K562 (cell line): ENCODE data around the gene HSPA4L. TPM values are rescaled to one million over a fixed set of nuclear protein-coding genes. Genes with fewer than 3 reads are reported as not detected.

Source experiments
- PKNOX1 ChIP-seq: fragments of 450-650 bp; IDR thresholded peaks from 2 replicates; pipeline ENCODE4 v1.6.1; 2016
- POLR3A ChIP-seq: IDR thresholded peaks from 2 replicates; pipeline ENCODE4 v1.6.1; 2011; ENCODE audit warnings: borderline replicate concordance, mild to moderate bottlenecking, moderate library complexity; ENCODE audit not compliant: insufficient read length, insufficient read depth; ENCODE audit errors: extremely low read depth
- TRIM24 ChIP-seq, 2 experiments: fragments of 450-650 bp; IDR thresholded peaks; 2 replicates each; pipeline ENCODE4 v1.6.1; 2016
- U2AF1 ChIP-seq: fragments of 200-400 bp; formaldehyde crosslinking; optimal IDR thresholded peaks from 2 replicates; pipeline ENCODE3; 2017; ENCODE audit warnings: mild to moderate bottlenecking, low read depth, low read length, moderate library complexity
- ZBTB12 ChIP-seq: fragments of 250-450 bp; sonication (Bioruptor Pico); IDR thresholded peaks from 2 replicates; pipeline ENCODE4 v1.4.0; 2020
- ZBTB49 ChIP-seq: sonication (generic); formaldehyde crosslinking; IDR thresholded peaks from 2 replicates; pipeline ENCODE4 v1.8.0; 2022; ENCODE audit warnings: missing genetic modification reagents, mild to moderate bottlenecking, borderline replicate concordance
- ZHX1 ChIP-seq: fragments of 150-350 bp; conservative IDR thresholded peaks from 2 replicates; pipeline ENCODE4 v1.6.1; 2014; ENCODE audit warnings: low read length
- ZNF347 ChIP-seq: fragments of 450-650 bp; formaldehyde crosslinking; IDR thresholded peaks from 2 replicates; pipeline ENCODE4 v1.4.0; 2020; ENCODE audit warnings: low read depth, mild to moderate bottlenecking, moderate library complexity
- ZNF695 ChIP-seq: fragments of 450-650 bp; formaldehyde crosslinking; IDR thresholded peaks from 2 replicates; pipeline ENCODE4 v1.4.0; 2020; ENCODE audit warnings: mild to moderate bottlenecking, moderate library complexity
- polyA plus RNA-seq, 8 experiments: library from polyadenylated mRNA; depleted of rRNA in 4 of 8; stranded (reverse) in 5 of 8; unstranded in 3 of 8; fragments of >200 nt; fragmentation: Nextera tagmentation in 2 of 8; fragmentation: Illumina TruSeq in 1 of 8; extraction: Ambion mirVana in 2 of 8; extraction: Trizol in 1 of 8; gene quantifications; 2 replicates each; pipeline versions ENCODE4 v1.2.1 to v1.2.3, GENCODE V29; 2011 to 2014; ENCODE audit warnings: inconsistent platforms in 1 of 8, missing spikeins in 1 of 8
- total RNA-seq, 7 experiments: library from RNA; depleted of rRNA in 6 of 7; stranded (reverse); fragments of >200 nt in 6 of 7; fragmentation: Illumina TruSeq in 2 of 7; extraction: Trizol in 2 of 7; gene quantifications; 2 replicates each; pipeline versions ENCODE4 v1.2.1 to v1.2.3, GENCODE V29; 2011 to 2021; ENCODE audit warnings: low replicate concordance in 1 of 7
- TF ChIP-seq, protein P1 (sequence below): sonication (generic); formaldehyde crosslinking; IDR thresholded peaks from 2 replicates; pipeline ENCODE4 v1.8.1; 2022; ENCODE audit warnings: missing genetic modification reagents
- TF ChIP-seq, protein P2 (sequence below): fragments of 250-450 bp; sonication (Bioruptor Pico); IDR thresholded peaks from 2 replicates; pipeline ENCODE4 v1.6.1; 2021; ENCODE audit warnings: mild to moderate bottlenecking

The HSPA4L gene
- total and polyA plus RNA-seq, 9 of the 15 experiments (the other 6 are each of a cell fraction or from before 2014, with no cell fraction given), result 12.3 to 37.0 (median 21.7) TPM

- TF ChIP-seq POLR3A (no peak), ZBTB49 (CRISPR knock-in tag) (no peak), ZBTB12 (no peak), ZNF695 (CRISPR knock-in tag) (no peak), ZNF347 (no peak), TRIM24 (IDR thresholded peaks at IDR 0.05) (no peak), ZHX1 (no peak), U2AF1 (no peak), PKNOX1 (no peak)
- TF ChIP-seq, protein P1, sequence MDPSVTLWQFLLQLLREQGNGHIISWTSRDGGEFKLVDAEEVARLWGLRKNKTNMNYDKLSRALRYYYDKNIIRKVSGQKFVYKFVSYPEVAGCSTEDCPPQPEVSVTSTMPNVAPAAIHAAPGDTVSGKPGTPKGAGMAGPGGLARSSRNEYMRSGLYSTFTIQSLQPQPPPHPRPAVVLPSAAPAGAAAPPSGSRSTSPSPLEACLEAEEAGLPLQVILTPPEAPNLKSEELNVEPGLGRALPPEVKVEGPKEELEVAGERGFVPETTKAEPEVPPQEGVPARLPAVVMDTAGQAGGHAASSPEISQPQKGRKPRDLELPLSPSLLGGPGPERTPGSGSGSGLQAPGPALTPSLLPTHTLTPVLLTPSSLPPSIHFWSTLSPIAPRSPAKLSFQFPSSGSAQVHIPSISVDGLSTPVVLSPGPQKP (CRISPR knock-in tag), result no peak
- TF ChIP-seq, protein P2, sequence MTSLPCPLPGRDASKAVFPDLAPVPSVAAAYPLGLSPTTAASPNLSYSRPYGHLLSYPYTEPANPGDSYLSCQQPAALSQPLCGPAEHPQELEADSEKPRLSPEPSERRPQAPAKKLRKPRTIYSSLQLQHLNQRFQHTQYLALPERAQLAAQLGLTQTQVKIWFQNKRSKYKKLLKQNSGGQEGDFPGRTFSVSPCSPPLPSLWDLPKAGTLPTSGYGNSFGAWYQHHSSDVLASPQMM (CRISPR knock-in tag), result no peak
Measured at GRCh38 chr4:127783026-127783769, 1.1 kb downstream of the HSPA4L start (continued).
